GM18951 (cell line): Measurements from ENCODE around the gene ZNF331.
A peak's percentile ranks its signal among the peaks of the same experiment; 100 is the strongest.
"Not testable (repeated sequence)": the region's sequence is repeated elsewhere in the genome, so short reads cannot be mapped to it uniquely, and the experiment has no call there.

Experiments used
- POLR2A ChIP-seq: IDR thresholded peaks from 4 replicates; pipeline ENCODE4 v1.6.1; 2011; ENCODE audit warnings: mild to moderate bottlenecking; ENCODE audit not compliant: insufficient read length, insufficient read depth; ENCODE audit errors: extremely low read depth
- in situ Hi-C: fragments of 300-500 bp; cut with MboI; formaldehyde crosslinking; loops from one replicate; pipeline ENCODE4 v1.12.0; 2022; ENCODE audit warnings: low sequenced_read_pairs, mixed read lengths, inconsistent platforms; ENCODE audit not compliant: unreplicated experiment

ZNF331 gene

DNA sequence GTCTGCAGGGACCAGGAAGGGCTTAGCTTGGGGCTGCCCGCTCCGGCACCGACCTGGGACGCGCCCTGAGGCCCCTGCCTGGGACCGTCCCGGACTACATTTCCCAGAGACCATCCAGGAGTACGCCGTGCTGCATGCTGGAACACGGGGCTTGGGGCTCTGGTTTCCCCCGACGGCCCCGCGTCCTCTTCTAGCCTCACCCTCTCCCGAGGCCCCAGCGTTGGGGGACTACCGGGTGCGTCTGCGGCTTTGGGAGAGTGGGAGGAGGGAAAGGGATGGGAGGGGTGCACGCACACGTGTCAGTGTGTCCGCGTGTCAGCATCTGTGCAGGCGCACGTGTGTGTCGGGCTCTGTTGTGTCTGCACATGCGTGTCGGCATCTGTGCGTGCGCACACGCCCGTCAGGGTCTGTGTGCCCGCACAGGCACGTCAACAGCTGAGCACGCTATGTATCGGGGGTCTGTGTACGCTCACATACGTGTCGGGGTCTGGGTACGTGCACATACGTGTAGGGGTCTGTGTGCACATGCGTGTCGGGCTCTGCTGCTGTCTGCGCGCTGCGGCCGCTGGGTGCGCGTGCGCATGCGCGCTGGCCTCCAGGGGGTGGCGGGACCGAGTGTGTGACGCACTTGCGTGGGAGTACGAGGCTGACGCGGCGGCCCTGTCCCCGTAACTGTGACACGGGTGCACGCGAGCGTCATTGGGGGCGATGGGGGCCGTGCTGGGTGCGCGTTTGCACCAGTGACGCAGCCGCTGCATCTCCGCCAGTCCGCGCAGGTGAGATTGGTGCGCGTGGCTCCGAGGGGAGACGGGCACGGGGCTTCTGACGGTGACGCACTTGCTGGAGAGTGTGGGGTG, at the start of gene ZNF331:
Gene ZNF331 (plus strand): TSS at position 625 of the 857 bp plus-strand sequence. CDS start 31,232 bp downstream, outside the sequence.
- in situ Hi-C loops, result no loop called here
- peak; percentile 57 for TF ChIP-seq POLR2A

GRCh38 chr19:53492153-53492552, 45.8 kb upstream of the ZNF331 start:
- in situ Hi-C loops, result no loop called here
- no peak for TF ChIP-seq POLR2A

DNA sequence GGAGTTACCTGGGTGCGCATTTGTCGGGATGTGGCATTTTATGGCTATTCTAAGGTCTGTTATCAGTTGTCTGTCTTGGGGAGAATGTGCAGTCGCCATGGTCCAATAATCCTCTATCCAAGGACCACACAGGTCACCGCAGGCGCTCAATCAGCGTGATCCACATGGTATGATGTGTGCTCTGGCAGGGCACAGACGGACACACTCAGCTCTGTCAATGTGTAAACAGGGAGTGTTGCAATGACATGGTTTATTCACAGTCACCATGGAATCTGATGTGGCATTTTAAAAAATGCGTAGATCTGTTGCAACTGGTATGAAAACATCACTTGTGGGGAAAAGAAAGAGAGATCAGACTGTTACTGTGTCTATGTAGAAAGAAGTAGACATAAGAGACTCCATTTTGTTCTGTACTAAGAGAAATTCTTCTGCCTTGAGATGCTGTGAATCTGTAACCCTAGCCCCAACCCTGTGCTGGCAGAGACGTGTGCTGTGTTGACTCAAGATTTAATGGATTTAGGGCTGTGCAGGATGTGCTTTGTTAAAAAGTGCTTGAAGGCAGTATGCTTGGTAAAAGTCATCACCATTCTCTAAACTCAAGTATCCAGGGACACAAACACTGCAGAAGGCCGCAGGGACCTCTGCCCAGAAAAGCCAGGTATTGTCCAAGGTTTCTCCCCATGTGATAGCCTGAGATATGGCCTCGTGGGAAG, 40.5 kb upstream of the ZNF331 start:
- in situ Hi-C loops, result not testable (repeated sequence)

DNA sequence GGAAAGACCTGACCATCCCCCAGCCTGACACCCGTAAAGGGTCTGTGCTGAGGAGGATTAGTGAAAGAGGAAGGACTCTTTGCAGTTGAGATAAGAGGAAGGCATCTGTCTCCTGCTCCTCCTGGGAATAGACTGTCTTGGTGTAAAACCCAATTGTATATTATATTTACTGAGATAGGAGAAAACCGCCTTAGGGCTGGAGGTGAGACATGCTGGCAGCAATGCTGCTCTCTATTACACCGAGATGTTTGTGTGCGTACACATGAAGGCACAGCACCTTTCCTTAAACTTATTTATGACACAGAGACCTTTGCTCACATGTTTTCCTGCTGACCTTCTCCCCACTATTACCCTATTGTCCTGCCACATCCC, 39.9 kb upstream of the ZNF331 start:
- in situ Hi-C loops, result not testable (repeated sequence)

DNA sequence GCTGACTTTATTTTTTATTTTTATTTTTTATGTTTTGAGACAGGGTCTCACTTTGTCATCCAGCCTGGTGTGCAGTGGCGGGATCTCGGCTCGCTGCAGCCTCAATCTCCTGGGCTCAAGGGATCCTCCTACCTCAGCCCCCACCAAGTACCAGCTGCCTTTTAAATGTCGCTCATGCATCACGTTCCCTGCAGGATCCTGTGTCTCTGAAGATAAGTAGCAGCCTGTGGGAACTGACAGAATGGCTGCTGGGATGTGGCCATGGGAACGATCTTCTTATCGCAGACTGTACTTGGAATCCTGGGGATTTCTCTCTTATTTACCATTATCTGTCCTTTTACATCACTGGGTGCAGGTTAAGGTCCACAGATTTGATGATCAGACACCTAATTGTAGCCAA, 34.8 kb upstream of the ZNF331 start:
- in situ Hi-C loops, result not testable (repeated sequence)

- in situ Hi-C loops, result not testable (repeated sequence)
Measured at GRCh38 chr19:53503671-53504364, 34.1 kb upstream of the ZNF331 start.

GRCh38 chr19:53504365-53504703, 33.6 kb upstream of the ZNF331 start:
- in situ Hi-C loops, result not testable (repeated sequence)

DNA sequence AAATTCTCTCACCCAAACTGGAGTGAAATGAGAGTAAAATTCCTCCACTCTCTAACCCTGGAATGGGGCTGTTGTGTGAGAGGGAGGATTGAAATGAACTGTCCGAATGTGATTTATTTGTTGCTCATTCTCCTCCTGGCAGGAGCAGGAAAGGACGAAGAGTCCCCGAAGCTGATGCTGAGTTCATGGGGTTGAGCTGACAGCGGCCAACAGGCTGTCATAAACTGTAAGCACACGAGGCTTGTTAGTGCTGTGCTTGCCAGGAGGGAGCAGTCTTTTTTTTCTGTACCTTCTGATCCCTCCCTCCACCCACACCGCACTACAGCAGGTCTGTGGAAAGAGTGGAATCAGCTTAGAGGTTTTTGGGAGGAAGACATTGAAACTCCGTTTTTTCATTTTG, 33.1 kb upstream of the ZNF331 start:
- TF ChIP-seq POLR2A, result no peak
- in situ Hi-C loops, result no loop called here

- no peak for TF ChIP-seq POLR2A
- in situ Hi-C loops, result no loop called here
Measured at GRCh38 chr19:53506728-53507127, 31.2 kb upstream of the ZNF331 start.

- no peak for TF ChIP-seq POLR2A
- in situ Hi-C loops, result no loop called here
Measured at GRCh38 chr19:53507523-53508442, 30.2 kb upstream of the ZNF331 start.

DNA sequence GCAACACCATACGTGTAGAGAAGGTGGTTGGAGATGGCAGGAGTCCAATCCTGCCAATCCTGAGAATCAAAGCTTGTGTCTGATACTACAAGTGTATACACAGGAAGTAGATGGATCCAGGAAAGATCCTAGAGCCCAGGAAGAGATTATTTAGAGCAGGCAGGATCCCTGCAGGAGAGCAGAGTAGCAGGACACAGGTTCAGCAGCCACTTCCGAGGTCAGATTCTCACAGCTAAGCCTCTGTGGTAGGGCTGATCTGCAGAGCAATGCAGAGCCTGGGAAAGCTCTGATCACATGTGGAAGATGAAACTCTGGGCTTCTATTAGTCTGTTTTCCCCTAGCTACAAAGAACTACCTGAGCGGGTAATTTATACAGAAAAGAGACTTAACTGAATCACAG, 28.5 kb upstream of the ZNF331 start:
- in situ Hi-C loops, result no loop called here
- TF ChIP-seq POLR2A, result no peak

DNA sequence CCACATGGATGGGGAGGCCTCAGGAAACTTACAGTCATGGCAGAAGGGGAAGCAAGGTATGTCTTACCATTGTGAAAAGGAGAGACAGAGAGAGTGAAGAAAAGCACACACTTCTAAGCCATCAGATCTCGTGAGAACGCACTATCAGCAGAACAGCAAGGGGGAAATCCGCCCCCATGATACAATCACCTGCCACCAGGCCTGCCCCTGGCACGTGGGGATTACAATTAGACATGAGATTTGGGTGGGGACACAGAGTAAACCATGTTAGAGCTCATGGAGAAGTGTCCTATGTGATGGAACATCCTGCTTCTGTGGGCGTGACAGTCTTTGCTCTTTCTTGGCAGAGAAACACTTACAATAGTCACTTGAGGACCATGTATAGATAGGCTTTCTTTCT, 28.1 kb upstream of the ZNF331 start:
- TF ChIP-seq POLR2A, result no peak

DNA sequence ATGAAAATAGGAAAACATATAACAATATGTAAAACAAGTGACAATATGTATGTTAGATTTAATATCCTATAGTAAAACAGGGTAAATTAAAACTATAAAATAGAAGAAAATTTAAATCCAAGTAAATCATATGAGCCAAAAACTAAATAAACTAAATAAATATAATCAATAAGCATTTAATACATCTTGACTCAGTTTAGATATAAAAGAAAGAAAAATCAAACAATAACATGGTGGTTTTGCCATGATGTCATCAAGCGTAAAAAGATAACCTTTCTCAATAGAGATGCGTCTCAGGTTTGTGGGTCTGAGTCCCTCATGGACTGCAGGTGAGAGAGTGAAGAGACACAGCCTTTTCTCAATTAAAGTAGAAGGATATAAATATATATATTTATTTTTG, 26.6 kb upstream of the ZNF331 start:
- in situ Hi-C loops, result no loop called here
- TF ChIP-seq POLR2A, result no peak

More for the DNA sequence above, 28.1 kb upstream of the ZNF331 start:
- in situ Hi-C loops, result no loop called here
